Adipose tissue (tissue), 3 donors: ENCODE results near the gene SLC25A39. TPM values are rescaled to one million over a fixed set of nuclear protein-coding genes. Genes with fewer than 3 reads are reported as not detected.

ENCODE experiments used
- H3K27ac ChIP-seq: one replicate; pipeline ENCODE4 v1.5.1; 2013; ENCODE audit warnings: low read depth, low read length
- WGBS, 3 donors: extraction: QIAGEN DNeasy Blood & Tissue Kit; methylation state at CpG; one replicate each; pipeline ENCODE4 v1.1.7; 2013; 5-methylcytosine and 5-hydroxymethylcytosine counted together
- polyA plus RNA-seq, 3 donors: library from polyadenylated mRNA; stranded (reverse); fragments of 200-250 nt; gene quantifications; one replicate each; pipeline ENCODE4 v1.2.3, GENCODE V29; 2013
- donor health status: healthy with polysubstance abuse.
- donor health status: Bipolar disorder and iron deficiency.
- donor health status: healthy.

SLC25A39 gene
- polyA plus RNA-seq, 3 donors, result 86.9 to 90.1 (median 87.2) TPM

DNA sequence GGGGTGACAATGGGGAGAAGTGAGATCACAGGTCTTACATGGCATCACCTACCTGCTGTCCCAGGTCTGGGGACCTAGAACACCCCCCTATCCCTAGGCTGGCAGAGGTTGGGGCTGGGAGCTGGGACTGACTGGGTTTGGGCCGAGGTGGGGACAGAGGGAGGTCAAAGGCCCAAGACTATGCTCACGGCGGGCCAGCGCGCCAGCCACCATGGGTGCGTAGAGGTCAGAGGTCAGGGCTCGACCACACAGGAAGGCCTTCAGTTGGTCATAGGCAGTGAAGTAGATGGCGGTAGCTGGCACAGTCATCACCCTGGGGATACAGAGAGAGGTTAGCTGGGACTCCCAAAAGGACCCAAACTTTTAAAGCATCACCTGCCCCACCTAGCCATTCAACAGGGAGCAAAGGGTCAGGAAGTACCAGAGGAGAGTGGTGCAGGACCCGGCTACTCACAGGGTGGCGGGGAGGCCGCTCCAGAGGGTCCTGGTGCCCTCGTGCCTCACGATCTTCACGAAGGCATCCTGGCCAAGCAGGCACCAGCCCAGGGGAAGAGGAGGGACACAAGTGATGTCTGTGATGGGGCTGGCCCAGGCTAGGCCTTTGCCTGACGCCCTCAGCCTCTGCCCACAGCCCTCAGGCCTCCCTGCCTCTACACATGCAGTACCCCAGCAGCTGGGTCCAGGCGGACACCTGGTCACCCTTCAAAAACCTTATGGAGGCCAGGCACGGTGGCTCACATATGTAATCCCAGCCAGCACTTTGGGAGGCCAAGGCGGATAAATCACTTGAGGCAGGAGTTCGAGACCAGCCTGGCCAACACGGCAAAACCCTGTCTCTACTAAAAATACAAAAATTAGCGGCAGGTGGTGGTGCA is 3.1 kb downstream of the SLC25A39 start:
- WGBS, 3 donors, result 90 to 93% (median 91%) methylated on average over 16 to 21 of the region's 21 CpGs
- no peak overlapping the region for H3K27ac ChIP-seq

DNA sequence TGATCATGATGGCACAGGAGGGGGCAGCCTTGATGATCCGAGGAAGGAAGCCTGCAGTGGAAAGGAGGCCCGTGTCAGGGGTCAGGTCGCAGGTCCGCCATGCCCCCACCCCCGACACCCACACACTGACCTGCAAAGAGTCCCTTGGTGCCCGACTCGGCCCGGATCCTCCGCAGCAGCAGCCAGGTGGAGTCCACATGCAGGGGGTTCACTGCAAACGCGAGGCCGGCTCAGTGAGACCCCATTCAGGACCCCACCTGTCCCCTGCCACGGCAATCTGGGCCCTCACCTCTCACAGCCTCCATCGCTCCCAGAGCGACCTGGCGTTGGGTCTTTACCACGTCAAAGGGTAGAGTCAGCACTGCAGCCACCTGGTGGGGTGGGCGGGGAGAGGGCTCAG is 4.6 kb downstream of the SLC25A39 start:
- no peak overlapping the region for H3K27ac ChIP-seq
- WGBS, 3 donors, result 79 to 88% (median 87%) methylated on average over 16 to 18 of the region's 18 CpGs

DNA sequence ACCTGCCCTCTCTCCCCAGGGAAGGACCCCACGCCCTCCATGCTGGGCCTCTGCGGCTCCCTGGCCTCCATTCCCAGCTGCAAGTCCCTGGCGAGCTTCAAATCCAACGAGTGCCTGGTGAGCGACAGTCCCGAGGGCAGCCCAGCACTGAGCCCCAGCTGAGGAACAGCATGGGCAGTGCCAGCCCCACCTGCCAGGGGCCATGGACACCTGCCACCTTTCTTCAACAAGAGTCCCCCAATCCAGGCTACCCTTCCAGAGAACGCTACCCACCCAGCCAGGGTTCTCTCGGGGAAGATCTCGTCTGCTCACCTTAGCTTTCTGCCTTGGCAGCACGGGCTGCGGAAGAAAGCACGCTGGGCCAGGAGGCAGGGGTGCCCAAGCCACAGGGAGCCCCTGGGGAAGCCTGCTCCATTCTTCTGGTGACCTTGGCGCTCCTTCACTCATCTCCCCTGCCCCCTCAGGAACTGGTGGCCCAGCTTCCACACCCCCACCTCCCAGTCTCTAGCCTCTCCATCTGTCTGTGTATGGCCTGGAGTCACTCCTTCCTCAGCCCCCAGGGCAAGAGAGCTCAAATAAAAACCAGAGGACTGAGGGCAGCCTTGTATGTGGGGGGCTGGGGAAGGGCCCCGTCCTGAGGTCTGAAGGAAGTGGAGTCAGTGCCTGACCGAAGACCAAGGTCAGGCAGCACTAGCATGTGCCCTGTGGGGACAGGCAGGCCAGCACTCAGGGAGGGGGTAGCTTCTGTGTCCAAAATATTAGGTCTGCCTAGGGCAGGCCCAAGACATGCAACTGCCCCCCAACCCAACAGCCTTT is 6.3 kb downstream of the SLC25A39 start:
- H3K27ac ChIP-seq, result no peak overlapping the region
- WGBS, 3 donors, result 76 to 79% (median 77%) methylated on average over 15 of the region's 15 CpGs

DNA sequence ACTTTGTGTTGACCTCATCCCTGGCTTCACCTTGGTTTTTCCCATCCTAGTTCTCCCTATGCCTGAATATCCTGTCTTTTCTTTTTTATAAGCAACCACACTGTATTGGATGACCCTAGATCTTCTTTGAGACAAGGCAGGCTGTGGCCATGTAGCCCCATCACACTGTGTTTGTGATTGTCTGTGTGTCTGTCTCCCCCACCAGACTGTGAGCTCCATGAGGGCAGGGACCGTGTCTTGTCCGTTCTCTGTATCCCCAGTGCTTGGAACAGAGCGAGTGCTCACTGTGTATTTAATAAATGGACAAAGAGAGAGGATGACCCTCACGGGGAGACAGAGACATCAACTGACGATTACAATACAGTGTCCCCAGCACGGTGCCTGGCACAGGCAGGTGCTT is 7.1 kb downstream of the SLC25A39 start:
- no peak overlapping the region for H3K27ac ChIP-seq
- 86 to 93% (median 90%) methylated on average over 6 of the region's 6 CpGs for WGBS, 3 donors

DNA sequence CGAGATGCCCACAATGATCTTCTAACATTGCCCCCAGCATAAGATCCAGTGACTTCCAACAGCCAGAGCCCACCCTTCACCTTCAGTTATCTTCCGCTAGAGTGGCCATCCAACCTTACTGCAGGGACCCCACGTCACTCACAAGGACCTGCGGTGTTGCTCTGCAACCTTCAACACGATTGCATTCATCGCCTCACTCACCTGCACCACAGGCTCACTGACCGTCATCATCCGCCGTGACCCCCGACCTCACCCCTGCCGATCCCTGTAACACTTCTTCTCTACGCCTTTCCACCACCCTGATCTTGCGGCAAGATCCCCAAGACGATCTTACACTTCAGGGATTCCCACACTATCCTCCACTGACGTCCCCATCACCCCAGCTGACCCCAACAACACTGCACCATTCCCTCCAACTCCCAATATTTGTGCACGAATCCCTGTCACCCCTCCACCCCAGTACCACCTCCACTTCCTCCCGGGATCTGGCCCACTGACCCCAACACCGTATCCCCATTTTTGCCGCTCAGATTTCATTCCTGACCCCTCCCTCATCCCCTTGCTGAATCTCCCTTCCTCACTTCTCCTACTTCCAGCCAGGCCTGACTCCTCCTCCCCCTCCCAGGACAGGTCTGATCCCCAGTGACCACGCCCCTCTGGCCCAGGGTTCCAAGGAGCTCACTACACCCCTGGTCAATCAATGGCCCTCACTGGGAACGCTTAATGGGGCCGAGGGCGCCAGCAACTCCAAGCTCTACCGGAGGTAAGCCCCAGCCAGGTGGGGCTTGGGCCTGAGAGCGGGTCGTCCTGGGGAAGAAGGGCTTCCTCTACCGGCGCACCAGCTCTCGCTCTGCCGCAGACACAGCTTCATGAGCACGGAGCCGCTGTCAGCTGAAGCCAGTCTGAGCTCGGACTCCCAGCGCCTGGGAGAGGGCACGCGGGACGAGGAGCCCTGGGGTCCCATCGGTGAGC is 8.6 kb downstream of the SLC25A39 start:
- H3K27ac ChIP-seq, result no peak overlapping the region
- WGBS, 3 donors, result 8 to 10% (median 9%) methylated on average over 35 to 38 of the region's 38 CpGs

DNA sequence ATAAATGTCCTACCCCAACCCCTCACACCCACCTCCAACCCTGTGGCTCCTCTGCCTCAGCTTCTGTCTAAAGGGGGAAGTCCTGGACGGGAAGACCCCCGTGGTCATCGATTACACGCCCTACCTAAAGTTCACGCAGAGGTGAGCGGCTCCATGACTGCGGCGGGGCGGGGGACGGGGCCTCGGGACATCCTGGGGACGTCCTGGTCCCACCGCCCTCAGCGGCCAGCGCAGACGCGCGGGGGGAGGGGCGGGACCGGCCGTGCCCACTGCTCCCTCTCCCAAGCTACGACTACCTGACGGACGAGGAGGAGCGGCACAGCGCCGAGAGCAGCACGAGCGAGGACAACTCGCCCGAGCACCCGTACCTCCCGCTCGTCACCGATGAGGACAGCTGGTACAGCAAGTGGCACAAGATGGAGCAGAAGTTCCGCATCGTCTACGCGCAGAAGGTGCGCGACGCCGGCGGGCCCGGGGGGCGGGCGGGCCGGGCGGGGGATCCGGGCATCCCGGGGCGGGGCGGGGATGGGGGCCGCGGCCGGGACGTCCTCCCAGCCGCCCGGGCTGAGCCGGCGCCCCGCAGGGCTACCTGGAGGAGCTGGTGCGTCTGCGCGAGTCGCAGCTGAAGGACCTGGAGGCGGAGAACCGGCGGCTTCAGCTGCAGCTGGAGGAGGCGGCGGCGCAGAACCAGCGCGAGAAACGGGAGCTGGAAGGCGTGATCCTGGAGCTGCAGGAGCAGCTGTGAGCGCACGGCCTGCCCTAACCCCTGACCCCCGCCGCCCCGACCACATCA is 9.6 kb downstream of the SLC25A39 start:
- 0 to 1% (median 1%) methylated on average over 62 to 81 of the region's 81 CpGs for WGBS, 3 donors
- no peak overlapping the region for H3K27ac ChIP-seq

DNA sequence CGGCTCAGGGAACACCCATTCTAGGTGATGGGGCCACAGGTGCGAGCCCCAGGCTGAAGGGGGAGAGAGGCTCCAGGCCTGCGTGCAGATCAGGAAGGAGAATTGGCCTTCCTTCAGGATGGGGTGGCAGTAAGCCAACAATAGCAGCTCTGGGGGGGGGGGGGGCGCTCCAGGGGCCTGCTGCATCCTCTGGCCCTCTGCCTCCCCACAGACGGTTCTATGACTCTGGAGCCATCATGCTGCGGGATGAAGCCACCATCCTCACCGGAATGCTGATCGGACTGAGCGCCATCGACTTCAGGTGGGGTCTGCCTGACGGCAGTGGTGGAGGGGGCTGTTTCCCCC is 10.1 kb downstream of the SLC25A39 start:
- no peak overlapping the region for H3K27ac ChIP-seq
- 24 to 38% (median 31%) methylated on average over 10 to 11 of the region's 11 CpGs for WGBS, 3 donors

DNA sequence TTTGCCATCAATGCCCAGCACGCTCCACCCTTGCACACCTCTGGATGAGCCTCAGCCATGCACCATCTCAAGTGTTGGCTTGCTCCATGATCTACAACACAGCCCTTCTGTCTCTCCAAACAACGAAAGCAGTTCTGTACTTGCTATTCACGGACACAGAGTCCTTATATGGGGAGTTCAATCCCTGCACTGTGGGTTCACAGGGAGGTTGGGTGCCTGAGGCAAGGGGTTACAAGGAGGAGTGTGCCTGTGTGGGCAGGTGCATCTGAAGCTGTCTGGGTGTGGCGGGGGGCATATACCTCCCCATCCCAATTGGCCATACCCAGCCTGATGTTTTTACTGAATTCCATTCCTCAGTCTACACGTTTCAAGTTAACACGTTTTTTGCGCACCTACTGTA is 10.6 kb downstream of the SLC25A39 start:
- 80 to 86% (median 81%) methylated on average over 7 of the region's 7 CpGs for WGBS, 3 donors
- no peak overlapping the region for H3K27ac ChIP-seq

DNA sequence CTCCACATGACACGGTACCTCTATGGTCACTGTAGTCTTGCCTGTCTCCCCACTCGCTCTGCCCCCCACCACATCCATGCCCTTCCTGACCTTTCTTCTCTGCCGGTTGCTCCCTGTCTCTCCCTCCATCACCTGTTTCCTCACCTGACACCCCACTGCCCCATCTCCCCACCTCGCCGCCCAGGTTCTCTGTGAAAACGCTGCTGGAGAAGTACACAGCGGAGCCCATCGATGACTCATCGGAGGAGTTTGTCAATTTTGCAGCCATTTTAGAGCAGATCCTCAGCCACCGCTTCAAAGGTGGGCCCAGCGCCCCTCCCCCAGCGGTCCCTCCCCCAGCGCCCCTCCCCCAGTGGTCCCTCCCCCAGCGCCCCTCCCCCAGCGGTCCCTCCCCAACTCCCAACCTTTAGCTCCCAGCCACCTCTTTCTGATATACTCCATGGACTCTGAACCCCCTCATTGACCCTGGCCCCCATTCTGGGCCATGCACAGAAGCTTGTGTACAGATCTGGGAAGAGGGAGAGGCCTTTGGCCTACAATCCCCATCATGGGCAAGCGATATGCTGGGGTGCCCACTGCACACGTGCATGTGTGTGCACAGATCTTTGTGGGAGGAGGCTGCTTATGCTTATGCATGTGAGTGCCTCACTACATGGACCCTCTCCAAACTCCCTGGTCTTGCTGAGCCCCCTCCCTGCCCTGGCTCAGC is 12.1 kb downstream of the SLC25A39 start:
- WGBS, 3 donors, result 64 to 74% (median 69%) methylated on average over 15 to 17 of the region's 17 CpGs
- no peak overlapping the region for H3K27ac ChIP-seq

DNA sequence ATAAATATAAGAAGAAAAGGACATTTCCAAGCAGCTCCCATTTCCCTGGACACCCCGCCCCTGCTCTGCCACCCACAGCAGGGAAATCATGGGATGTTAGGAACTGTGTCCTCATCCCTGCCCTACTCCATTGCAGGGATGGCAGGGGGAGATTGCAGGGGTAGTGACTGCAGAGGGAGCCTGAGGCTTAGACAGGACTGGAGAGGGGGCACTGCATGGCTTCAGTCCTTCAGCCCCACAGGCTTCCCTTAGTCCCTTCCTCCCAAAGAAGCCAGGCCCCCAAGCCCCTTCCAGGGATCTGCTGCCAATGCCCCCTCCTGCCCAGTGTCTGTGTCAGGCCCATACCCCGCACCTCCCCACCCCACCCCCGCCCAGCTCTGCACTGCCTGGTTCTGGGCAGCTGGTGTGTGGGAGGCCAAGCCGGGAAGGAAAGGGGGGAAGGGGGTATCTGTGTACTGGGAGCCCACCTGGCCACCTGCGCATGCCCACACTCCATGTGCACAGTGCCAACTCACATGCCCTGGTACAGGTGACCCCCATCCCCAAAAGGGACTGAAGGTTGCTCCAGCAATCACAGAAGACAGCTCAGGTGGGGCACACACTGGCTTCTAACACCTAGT is 13.0 kb downstream of the SLC25A39 start:
- no peak overlapping the region for H3K27ac ChIP-seq
- WGBS, 3 donors, result 71 to 84% (median 74%) methylated on average over 4 to 5 of the region's 5 CpGs

DNA sequence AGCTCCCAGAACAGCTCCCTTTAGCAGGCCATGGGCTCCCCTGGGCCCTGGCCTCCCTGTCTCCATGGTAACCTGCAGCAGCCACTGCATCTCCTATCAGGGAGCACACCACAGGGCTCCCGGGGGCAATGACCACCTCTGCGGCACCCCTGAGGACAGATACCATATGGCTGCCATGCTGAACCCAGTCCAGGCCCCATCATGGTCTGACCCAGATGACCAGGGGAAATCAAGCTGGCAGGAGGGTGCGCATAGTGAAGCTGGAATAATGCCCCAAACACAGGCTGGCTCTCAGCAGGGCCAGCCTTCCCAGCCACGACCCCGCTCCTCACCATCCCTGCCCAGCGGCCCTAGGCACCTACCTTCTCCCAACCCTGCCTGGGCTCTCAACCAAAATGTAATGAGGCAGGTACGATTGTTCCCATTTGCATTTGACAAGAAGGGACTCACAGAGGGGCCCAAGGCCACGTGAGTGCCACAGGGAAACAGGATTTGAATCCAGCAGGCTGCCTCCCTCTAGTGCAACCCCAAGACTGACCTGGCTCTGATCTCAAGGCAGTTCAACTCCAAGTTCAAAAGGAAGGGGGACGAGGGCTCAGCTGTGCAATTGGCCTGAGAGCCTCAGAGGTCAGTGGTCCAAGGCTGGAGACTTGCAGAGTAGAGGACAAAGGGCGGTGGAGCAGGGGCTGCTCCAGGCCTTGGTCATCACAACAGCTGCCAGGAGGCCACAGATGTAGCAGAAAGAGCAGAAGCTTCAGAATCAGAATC is 13.8 kb downstream of the SLC25A39 start:
- H3K27ac ChIP-seq, result no peak overlapping the region
- WGBS, 3 donors, result 77 to 83% (median 79%) methylated on average over 10 of the region's 10 CpGs

DNA sequence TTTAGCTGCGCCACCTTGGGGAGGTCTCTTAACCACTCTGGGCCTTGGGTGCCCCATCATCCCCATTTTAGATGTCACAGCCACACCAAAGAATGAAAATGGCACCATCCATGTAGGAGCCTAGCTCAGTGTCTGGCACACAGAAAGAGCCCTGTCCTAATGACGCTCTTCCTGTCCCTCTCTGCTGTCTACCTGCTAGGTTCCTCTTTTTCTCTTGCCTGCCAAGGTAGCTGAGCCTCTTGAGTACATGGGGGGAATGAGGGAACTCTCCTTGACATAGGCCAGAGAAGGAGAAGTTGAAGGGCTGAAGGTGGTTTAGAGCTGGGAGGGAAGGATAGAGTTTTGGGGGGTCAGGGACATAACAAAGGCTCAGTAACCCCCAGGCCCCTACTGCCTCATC is 14.4 kb downstream of the SLC25A39 start:
- 85 to 92% (median 88%) methylated on average over 2 of the region's 2 CpGs for WGBS, 3 donors
- no peak overlapping the region for H3K27ac ChIP-seq

DNA sequence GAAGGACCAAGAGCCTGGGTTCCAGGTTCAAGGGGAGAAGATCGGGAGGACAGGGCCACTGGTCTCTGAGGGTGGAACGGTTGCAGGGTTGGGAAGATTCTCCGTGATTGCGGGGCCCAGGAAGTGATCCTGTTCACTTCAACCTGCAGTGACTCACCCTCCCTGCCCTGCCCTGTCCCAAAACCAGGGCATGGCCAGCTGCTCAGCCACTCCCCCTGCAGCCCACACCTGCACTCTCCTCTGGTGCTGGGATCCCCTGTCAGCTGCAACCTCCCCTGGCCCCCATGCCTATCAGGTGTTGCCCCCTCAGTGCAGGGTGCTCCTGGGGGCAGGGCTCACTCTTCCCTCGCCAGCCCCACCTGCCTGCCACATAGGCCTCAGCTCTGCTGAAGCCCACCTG is 15.2 kb downstream of the SLC25A39 start:
- WGBS, 3 donors, result 71 to 85% (median 73%) methylated on average over 5 of the region's 5 CpGs

DNA sequence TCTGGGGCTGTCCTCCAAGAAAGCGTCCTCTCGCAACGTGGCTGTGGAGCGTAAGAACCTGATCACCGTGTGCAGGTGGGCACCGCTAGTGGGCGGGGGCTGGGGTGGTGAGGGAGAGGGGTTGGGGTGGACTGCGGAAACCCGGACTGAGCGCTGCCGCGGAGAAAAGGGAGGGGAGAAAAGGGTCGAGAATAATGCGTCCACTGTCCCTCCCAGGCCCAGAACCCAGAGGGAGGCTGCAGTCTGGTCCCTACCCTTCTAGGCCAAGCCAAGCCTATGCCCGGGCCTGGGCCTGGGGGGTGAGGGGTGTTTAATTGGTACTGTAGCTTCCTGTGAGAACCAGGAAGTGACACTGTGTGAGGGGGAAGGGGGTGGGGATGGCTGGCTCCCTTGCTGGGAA is 15.8 kb downstream of the SLC25A39 start:
- 1 to 11% (median 2%) methylated on average over 14 to 15 of the region's 15 CpGs for WGBS, 3 donors
- no peak overlapping the region for H3K27ac ChIP-seq

More for the DNA sequence above, 15.2 kb downstream of the SLC25A39 start:
- H3K27ac ChIP-seq, result no peak overlapping the region

DNA sequence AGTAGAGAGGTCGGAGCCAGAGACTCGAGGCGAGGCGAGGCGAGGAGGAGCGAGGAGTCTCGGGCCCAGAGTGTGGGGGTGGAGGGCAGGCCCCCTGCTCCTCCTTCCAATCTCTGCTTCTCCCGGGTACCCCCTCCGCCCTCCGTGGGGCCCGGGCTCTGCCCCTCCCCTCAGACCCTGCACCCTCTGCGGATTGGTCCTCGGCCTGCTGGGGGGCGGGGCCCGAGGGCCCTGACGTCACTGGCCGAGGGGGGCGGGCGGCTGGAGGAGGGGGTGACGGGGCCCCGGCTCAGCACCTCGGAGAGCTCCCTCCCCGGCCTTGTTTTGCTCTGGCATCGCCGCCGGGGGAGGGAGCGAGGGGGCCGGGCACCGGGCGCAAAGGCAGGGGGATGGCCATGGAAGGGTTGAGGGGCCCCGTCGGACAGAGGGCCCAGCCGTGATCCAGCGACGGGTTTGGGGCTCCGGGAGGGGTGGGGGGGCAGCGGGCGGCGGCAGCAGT is 16.3 kb downstream of the SLC25A39 start, which contains the start of gene RUNDC3A:
Gene RUNDC3A, plus strand, starts transcription at position 282 of the 499 bp plus-strand sequence. CDS start 232 bp downstream, outside the sequence.
- WGBS, 3 donors, result 1 to 2% (median 1%) methylated on average over 17 to 39 of the region's 39 CpGs
- H3K27ac ChIP-seq, result no peak within 1 kb of the TSS
